Smooth muscle cell (in vitro differentiated cells): ENCODE results near the gene ATG13. TPM values are rescaled to one million over a fixed set of nuclear protein-coding genes. Genes with fewer than 3 reads are reported as not detected.

Experiments used
- DNase-seq: peaks from one replicate; lab custom pipeline; 2025; ENCODE audit not compliant: unreplicated experiment; lab: John Stamatoyannopoulos, UW
- H2AFZ ChIP-seq: fragments of 200-600 bp; sonication (generic); 2 replicates; pipeline ENCODE4 v1.6.0; 2016; ENCODE audit warnings: antibody characterized with exemption, low read depth, mild to moderate bottlenecking
- H3F3A ChIP-seq: fragments of 200-600 bp; sonication (generic); 2 replicates; pipeline ENCODE4 v1.6.0; 2017; ENCODE audit warnings: antibody characterized with exemption, low read depth
- H3K27ac ChIP-seq: fragments of 200-600 bp; sonication (generic); 2 replicates; pipeline ENCODE4 v1.5.1; 2016; ENCODE audit warnings: low read depth, mild to moderate bottlenecking
- H3K27me3 ChIP-seq: fragments of 200-600 bp; sonication (generic); 2 replicates; pipeline ENCODE4 v1.6.1; 2016; ENCODE audit warnings: low read depth, mild to moderate bottlenecking
- H3K36me3 ChIP-seq: fragments of 200-600 bp; sonication (generic); 2 replicates; pipeline ENCODE4 v1.5.1; 2016; ENCODE audit warnings: low read depth
- H3K4me1 ChIP-seq: fragments of 200-600 bp; sonication (generic); 2 replicates; pipeline ENCODE4 v1.5.1; 2016; ENCODE audit warnings: low read depth
- H3K4me2 ChIP-seq: fragments of 200-600 bp; sonication (generic); 2 replicates; pipeline ENCODE4 v1.6.0; 2016; ENCODE audit warnings: mild to moderate bottlenecking
- H3K4me3 ChIP-seq: fragments of 200-600 bp; sonication (generic); 2 replicates; pipeline ENCODE4 v1.5.1; 2016; ENCODE audit warnings: mild to moderate bottlenecking
- H3K79me2 ChIP-seq: fragments of 200-600 bp; sonication (generic); 2 replicates; pipeline ENCODE4 v1.6.0; 2016; ENCODE audit warnings: low read depth, mild to moderate bottlenecking
- H3K9ac ChIP-seq: fragments of 200-600 bp; sonication (generic); 2 replicates; pipeline ENCODE4 v1.6.0; 2016; ENCODE audit warnings: low read depth
- H3K9me3 ChIP-seq: fragments of 200-600 bp; sonication (generic); replicated peaks from 2 replicates; pipeline ENCODE4 v1.5.1; 2016; ENCODE audit warnings: low read depth
- H4K20me1 ChIP-seq: fragments of 200-600 bp; sonication (generic); 2 replicates; pipeline ENCODE4 v1.6.0; 2016; ENCODE audit warnings: low read depth
- CTCF ChIP-seq: fragments of 200-600 bp; sonication (generic); IDR thresholded peaks from 2 replicates; pipeline ENCODE4 v1.5.1; 2017; ENCODE audit warnings: borderline replicate concordance, mild to moderate bottlenecking, antibody characterized with exemption; ENCODE audit not compliant: insufficient read depth, poor library complexity, severe bottlenecking
- WGBS: methylation state at CpG from one replicate; pipeline ENCODE4 v1.1.7; 2016; ENCODE audit warnings: low lambda C conversion rate; 5-methylcytosine and 5-hydroxymethylcytosine counted together
- polyA plus RNA-seq: library from polyadenylated mRNA; unstranded; fragments of >200 nt; fragmentation: Nextera tagmentation; extraction: Ambion mirVana; gene quantifications from 2 replicates; pipeline ENCODE4 v1.2.1, GENCODE V29; 2016
- total RNA-seq: library from RNA; depleted of rRNA; stranded (reverse); fragments of >200 nt; gene quantifications from 2 replicates; pipeline ENCODE4 v1.2.3, GENCODE V29; 2014

ATG13 gene
- total and polyA plus RNA-seq, 2 experiments from 2014 or later: 66.3 to 96.5 TPM

DNA sequence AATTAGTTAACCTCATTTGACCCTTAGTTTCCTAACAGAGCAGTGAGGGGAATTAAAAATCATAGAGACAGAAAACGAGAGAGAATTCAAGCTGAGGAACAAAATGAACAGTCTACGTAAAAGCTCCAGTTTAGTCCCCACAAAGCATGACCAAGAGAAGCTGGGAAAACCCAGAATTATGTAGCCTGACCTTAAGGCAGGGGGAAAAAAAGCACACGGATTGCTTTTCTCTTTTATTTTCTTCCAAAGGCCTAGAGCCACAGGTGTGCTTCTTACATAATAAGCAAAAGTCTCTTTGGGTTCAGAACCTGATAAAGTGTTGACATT is 23.0 kb upstream of the ATG13 start:
- Histone ChIP-seq H3K4me2 (peak overlapping the region; percentile 95), H3K27ac (peak overlapping the region; percentile 81), H4K20me1 (peaks cover 34% of the 10 kb centered on the region), H3K27me3 (no peaks in the 10 kb centered on the region), H3K4me3 (peak overlapping the region; percentile 94), H3F3A (no peaks in the 10 kb centered on the region), H3K9ac (peak overlapping the region; percentile 93), H3K9me3 (no peaks in the 10 kb centered on the region), H3K36me3 (no peaks in the 10 kb centered on the region), H3K4me1 (peaks cover 18% of the 10 kb centered on the region), H2AFZ (peak overlapping the region; percentile 97), H3K79me2 (peaks cover 45% of the 10 kb centered on the region)
- TF ChIP-seq CTCF: no peak
- WGBS: 37% methylated on average over 3 of the region's 3 CpGs
- no peak for DNase-seq

- H3K9me3 ChIP-seq: no peaks in the 10 kb centered on the region
- peak overlapping the region; percentile 81 for H3K27ac ChIP-seq
- H4K20me1 ChIP-seq: peaks cover 30% of the 10 kb centered on the region
- no peaks in the 10 kb centered on the region for H3K36me3 ChIP-seq
- H3K4me3 ChIP-seq: peak overlapping the region; percentile 94
- no peaks in the 10 kb centered on the region for H3F3A ChIP-seq
- peaks cover 18% of the 10 kb centered on the region for H3K4me1 ChIP-seq
- no peak for DNase-seq
- no peak overlapping the region for H3K9ac ChIP-seq
- peak overlapping the region; percentile 97 for H2AFZ ChIP-seq
- H3K27me3 ChIP-seq: no peaks in the 10 kb centered on the region
- WGBS: 97% methylated on average over 10 of the region's 10 CpGs
- H3K79me2 ChIP-seq: peaks cover 40% of the 10 kb centered on the region
- TF ChIP-seq CTCF: no peak
- peak overlapping the region; percentile 95 for H3K4me2 ChIP-seq
Observed at GRCh38 chr11:46594785-46595184, 22.6 kb upstream of the ATG13 start.

- no peak overlapping the region for H3K4me2 ChIP-seq
- no peaks in the 10 kb centered on the region for H3K36me3 ChIP-seq
- no peak overlapping the region for H3K9ac ChIP-seq
- no peaks in the 10 kb centered on the region for H3K9me3 ChIP-seq
- no peak for TF ChIP-seq CTCF
- peaks cover 16% of the 10 kb centered on the region for H3K79me2 ChIP-seq
- H2AFZ ChIP-seq: no peak overlapping the region
- peaks cover 6% of the 10 kb centered on the region for H4K20me1 ChIP-seq
- no peak for DNase-seq
- peaks cover 16% of the 10 kb centered on the region for H3K4me1 ChIP-seq
- whole genome bisulfite sequencing: 86% methylated on average over 1 of the region's 1 CpG
- no peaks in the 10 kb centered on the region for H3K27me3 ChIP-seq
- no peaks in the 10 kb centered on the region for H3F3A ChIP-seq
- no peak overlapping the region for H3K27ac ChIP-seq
- no peak overlapping the region for H3K4me3 ChIP-seq
Observed at GRCh38 chr11:46597155-46597554, 20.2 kb upstream of the ATG13 start.

GRCh38 chr11:46597609-46598219 is 19.6 kb upstream of the ATG13 start:
- Histone ChIP-seq H3K9me3 (no peaks in the 10 kb centered on the region), H4K20me1 (peaks cover under 1% of the 10 kb centered on the region), H3F3A (no peaks in the 10 kb centered on the region), H3K79me2 (peaks cover 11% of the 10 kb centered on the region), H3K27ac (peak overlapping the region; percentile 14), H2AFZ (no peak overlapping the region), H3K36me3 (no peaks in the 10 kb centered on the region), H3K27me3 (no peaks in the 10 kb centered on the region), H3K4me3 (no peak overlapping the region), H3K4me1 (peaks cover 12% of the 10 kb centered on the region), H3K9ac (no peak overlapping the region), H3K4me2 (no peak overlapping the region)
- WGBS: 54% methylated on average over 6 of the region's 6 CpGs
- TF ChIP-seq CTCF: no peak
- DNase-seq: no peak
